Measurements from ENCODE around the gene UBL3.

Gene UBL3

GRCh38 chr13:29858231-29858630 lies 7.8 kb upstream of the UBL3 start:
- Histone ChIP-seq H3K27ac (no peak overlapping the region), H3K4me3 (ENCODE audit: low read depth in 1 of 2, low read length in 1 of 2) (no peak overlapping the region), H3K36me3 (no peaks in the 10 kb centered on the region), H3K4me1 (ENCODE audit: control insufficient read depth in 1 of 2, insufficient read depth in 1 of 2, low read depth in 1 of 2, low read length in 1 of 2) (peaks cover 35 to 39% of the 10 kb centered on the region in 2 experiments), H3K27me3 (no peaks in the 10 kb centered on the region), H3K9me3 (no peaks in the 10 kb centered on the region)
- TF ChIP-seq, protein P1, sequence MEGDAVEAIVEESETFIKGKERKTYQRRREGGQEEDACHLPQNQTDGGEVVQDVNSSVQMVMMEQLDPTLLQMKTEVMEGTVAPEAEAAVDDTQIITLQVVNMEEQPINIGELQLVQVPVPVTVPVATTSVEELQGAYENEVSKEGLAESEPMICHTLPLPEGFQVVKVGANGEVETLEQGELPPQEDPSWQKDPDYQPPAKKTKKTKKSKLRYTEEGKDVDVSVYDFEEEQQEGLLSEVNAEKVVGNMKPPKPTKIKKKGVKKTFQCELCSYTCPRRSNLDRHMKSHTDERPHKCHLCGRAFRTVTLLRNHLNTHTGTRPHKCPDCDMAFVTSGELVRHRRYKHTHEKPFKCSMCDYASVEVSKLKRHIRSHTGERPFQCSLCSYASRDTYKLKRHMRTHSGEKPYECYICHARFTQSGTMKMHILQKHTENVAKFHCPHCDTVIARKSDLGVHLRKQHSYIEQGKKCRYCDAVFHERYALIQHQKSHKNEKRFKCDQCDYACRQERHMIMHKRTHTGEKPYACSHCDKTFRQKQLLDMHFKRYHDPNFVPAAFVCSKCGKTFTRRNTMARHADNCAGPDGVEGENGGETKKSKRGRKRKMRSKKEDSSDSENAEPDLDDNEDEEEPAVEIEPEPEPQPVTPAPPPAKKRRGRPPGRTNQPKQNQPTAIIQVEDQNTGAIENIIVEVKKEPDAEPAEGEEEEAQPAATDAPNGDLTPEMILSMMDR (IDR thresholded peaks at IDR 0.05) = no peak

- H3K36me3 ChIP-seq = no peaks in the 10 kb centered on the region
- H3K27ac ChIP-seq = no peak overlapping the region
- H3K4me3 ChIP-seq (ENCODE audit: low read depth in 1 of 2, low read length in 1 of 2) = no peak overlapping the region
- peaks cover 35 to 39% of the 10 kb centered on the region in 2 experiments for H3K4me1 ChIP-seq (ENCODE audit: control insufficient read depth in 1 of 2, insufficient read depth in 1 of 2, low read depth in 1 of 2, low read length in 1 of 2)
- TF ChIP-seq, protein P1 (IDR thresholded peaks at IDR 0.05) = no peak
- no peaks in the 10 kb centered on the region for H3K27me3 ChIP-seq
- no peaks in the 10 kb centered on the region for H3K9me3 ChIP-seq
These were observed 6.7 kb upstream of the UBL3 start for GRCh38 chr13:29857085-29857484.

DNA sequence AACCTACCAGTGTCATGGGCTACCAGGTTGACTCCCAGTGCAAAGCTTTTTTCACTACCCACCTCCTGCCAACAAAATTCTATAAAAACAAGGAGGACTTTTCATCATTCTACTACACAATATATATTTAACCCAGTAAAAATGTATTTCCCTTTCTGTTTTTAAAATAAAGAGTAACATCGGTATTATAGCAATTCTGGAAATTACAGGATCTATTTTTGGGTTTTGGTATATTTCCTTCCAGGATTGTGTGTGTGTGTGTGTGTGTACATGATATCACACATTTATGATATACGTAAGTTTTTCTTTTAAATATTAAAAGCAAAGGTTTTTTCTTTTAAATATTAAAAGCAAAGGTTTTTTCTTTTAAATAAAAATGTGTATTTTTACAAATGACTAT lies 6.0 kb upstream of the UBL3 start:
- H3K4me3 ChIP-seq (ENCODE audit: low read depth in 1 of 2, low read length in 1 of 2) = no peak overlapping the region
- no peaks in the 10 kb centered on the region for H3K9me3 ChIP-seq
- TF ChIP-seq, protein P1 (IDR thresholded peaks at IDR 0.05) = no peak
- peaks cover 35 to 39% of the 10 kb centered on the region in 2 experiments for H3K4me1 ChIP-seq (ENCODE audit: control insufficient read depth in 1 of 2, insufficient read depth in 1 of 2, low read depth in 1 of 2, low read length in 1 of 2)
- no peaks in the 10 kb centered on the region for H3K27me3 ChIP-seq
- peak overlapping the region; percentile 61 for H3K27ac ChIP-seq
- no peaks in the 10 kb centered on the region for H3K36me3 ChIP-seq

- no peaks in the 10 kb centered on the region for H3K36me3 ChIP-seq
- no peak overlapping the region for H3K4me3 ChIP-seq (ENCODE audit: low read depth in 1 of 2, low read length in 1 of 2)
- H3K4me1 ChIP-seq (ENCODE audit: control insufficient read depth in 1 of 2, insufficient read depth in 1 of 2, low read depth in 1 of 2, low read length in 1 of 2) = peaks cover 38 to 41% of the 10 kb centered on the region in 2 experiments
- no peaks in the 10 kb centered on the region for H3K9me3 ChIP-seq
- no peaks in the 10 kb centered on the region for H3K27me3 ChIP-seq
- peak overlapping the region; percentile 61 for H3K27ac ChIP-seq
- TF ChIP-seq, protein P1 (IDR thresholded peaks at IDR 0.05) = no peak
These were observed 5.4 kb upstream of the UBL3 start for GRCh38 chr13:29855784-29856183.

DNA sequence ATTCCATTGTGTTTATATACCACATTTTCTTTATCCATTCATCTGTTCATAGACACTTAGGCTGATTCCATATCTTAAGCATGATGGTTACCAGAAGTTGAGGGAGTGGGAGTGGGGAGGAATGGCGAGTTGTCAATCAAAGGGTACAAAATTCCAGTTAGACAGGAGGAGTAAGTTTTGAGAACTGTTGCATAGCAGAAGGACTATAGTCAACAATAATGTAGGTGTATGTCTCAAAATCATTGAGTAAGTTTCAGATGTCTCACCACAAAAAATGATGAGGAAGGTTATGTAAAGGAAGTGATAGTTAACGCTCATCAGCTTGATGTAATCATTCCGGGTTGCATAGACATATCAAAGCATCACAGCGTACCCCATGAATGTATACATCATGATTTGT lies 4.6 kb upstream of the UBL3 start:
- Histone ChIP-seq H3K27ac (peak overlapping the region; percentile 61), H3K4me3 (ENCODE audit: low read depth in 1 of 2, low read length in 1 of 2) (no peak overlapping the region), H3K9me3 (no peaks in the 10 kb centered on the region), H3K36me3 (no peaks in the 10 kb centered on the region), H3K27me3 (no peaks in the 10 kb centered on the region), H3K4me1 (ENCODE audit: control insufficient read depth in 1 of 2, insufficient read depth in 1 of 2, low read depth in 1 of 2, low read length in 1 of 2) (peaks cover 34 to 38% of the 10 kb centered on the region in 2 experiments)
- TF ChIP-seq, protein P1 (IDR thresholded peaks at IDR 0.05) = no peak

DNA sequence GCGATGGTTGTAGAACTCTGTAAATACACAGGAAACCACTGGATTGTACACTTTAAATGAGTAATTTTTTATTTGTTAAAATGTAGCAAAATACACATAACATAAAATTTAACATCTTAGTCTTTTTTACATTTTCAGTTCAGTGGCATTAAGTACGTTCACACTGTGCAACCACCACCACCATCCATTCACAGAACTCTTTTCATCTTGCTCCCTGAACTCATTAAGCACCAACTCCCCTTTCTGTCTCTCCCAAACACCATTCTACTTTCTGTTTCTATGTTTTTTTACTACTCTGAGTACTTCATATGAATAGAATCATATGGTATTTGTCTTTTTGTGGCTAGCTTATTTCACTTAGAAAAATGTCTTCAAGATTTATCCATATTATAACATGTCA lies 2.7 kb upstream of the UBL3 start:
- TF ChIP-seq, protein P1 (IDR thresholded peaks at IDR 0.05) = no peak
- no peak overlapping the region for H3K4me3 ChIP-seq (ENCODE audit: low read depth in 1 of 2, low read length in 1 of 2)
- peaks cover 31 to 33% of the 10 kb centered on the region in 2 experiments for H3K4me1 ChIP-seq (ENCODE audit: control insufficient read depth in 1 of 2, insufficient read depth in 1 of 2, low read depth in 1 of 2, low read length in 1 of 2)
- no peaks in the 10 kb centered on the region for H3K36me3 ChIP-seq
- H3K9me3 ChIP-seq = no peaks in the 10 kb centered on the region
- H3K27me3 ChIP-seq = no peaks in the 10 kb centered on the region
- H3K27ac ChIP-seq = no peak overlapping the region

Data from neutrophil (primary cell).